K562 (cell line): Measurements from ENCODE around the gene CEL. TPM values are rescaled to one million over a fixed set of nuclear protein-coding genes. Genes with fewer than 3 reads are reported as not detected.

Experiments used
- ATAC-seq: fragments of 200-7000 bp; cut with Tn5 transposase; 3 replicates; pipeline ENCODE4 v1.9.1; 2020; ENCODE audit warnings: moderate library complexity
- BruUV-seq: library from RNA; stranded (reverse); fragments of 400-500 nt; replicated peaks from 2 replicates; lab custom pipeline; 2021; lab: Mats Ljungman, UMichigan
- CTCF ChIA-PET: fragments of 300-600 bp; formaldehyde crosslinking; extraction: SDS; loops from one replicate; lab custom pipeline; 2021; ENCODE audit warnings: low intra/inter-chr PET ratio; lab: Yijun Ruan, JAX
- POLR2A ChIA-PET: fragments of 300-600, 350-650 bp; sonication (Branson Sonifier 250); formaldehyde crosslinking; extraction: SDS; loops from one replicate; lab custom pipeline; 2021; ENCODE audit warnings: antibody characterized with exemption, inconsistent platforms; lab: Yijun Ruan, JAX
- DNase-seq, 4 experiments: peaks; one replicate each; pipeline versions ENCODE4 v3.0.0 to v3.0.0-alpha.2; 2011 to 2018; ENCODE audit warnings: low spot score in 3 of 4, mixed read lengths in 3 of 4; ENCODE audit errors: extremely low read depth in 1 of 4
- FAIRE-seq: peaks from 2 replicates; lab custom pipeline; 2011; peaks lifted over from hg19 to GRCh38; lab: Jason Lieb, UNC
- H2AFZ ChIP-seq: 2 replicates; pipeline ENCODE4 v1.6.0; 2011; ENCODE audit warnings: low read depth, low read length, control low read depth, inconsistent platforms
- H3K27ac ChIP-seq: fragments of 200-600 bp; 3 replicates; pipeline ENCODE4 v1.8.0; 2011; ENCODE audit warnings: low read depth, mild to moderate bottlenecking, control low read depth, inconsistent platforms, low read length, moderate library complexity, mixed read lengths; ENCODE audit errors: extremely low read depth
- H3K27me3 ChIP-seq, 2 experiments: fragments of 300-600 bp in 1 of 2; 2 replicates in 1 of 2; 3 replicates in 1 of 2; pipeline versions ENCODE4 v1.6.0 to v1.8.0; 2011; ENCODE audit warnings: inconsistent platforms in 2 of 2, low read length in 2 of 2, mild to moderate bottlenecking in 1 of 2, mixed read lengths in 1 of 2, moderate library complexity in 1 of 2; ENCODE audit not compliant: control insufficient read depth in 2 of 2, insufficient read depth in 2 of 2
- H3K36me3 ChIP-seq: fragments of 300-600 bp; 3 replicates; pipeline ENCODE4 v1.8.0; 2011; ENCODE audit warnings: mild to moderate bottlenecking, low read length, inconsistent platforms; ENCODE audit not compliant: control insufficient read depth, insufficient read depth
- H3K4me1 ChIP-seq, 2 experiments: fragments of 200-600 bp in 1 of 2; replicated peaks in 1 of 2; 2 replicates in 1 of 2; 3 replicates in 1 of 2; pipeline versions ENCODE4 v1.5.1 to v1.8.0; 2011; ENCODE audit warnings: inconsistent platforms in 2 of 2, low read length in 2 of 2, mild to moderate bottlenecking in 1 of 2, mixed read lengths in 1 of 2, moderate library complexity in 1 of 2; ENCODE audit not compliant: control insufficient read depth in 2 of 2, insufficient read depth in 2 of 2
- H3K4me2 ChIP-seq: 2 replicates; pipeline ENCODE4 v1.6.1; 2011; ENCODE audit warnings: low read length, control low read depth, inconsistent platforms, mixed read lengths; ENCODE audit not compliant: insufficient read depth
- H3K4me3 ChIP-seq: fragments of 200-600 bp; sonication (generic), shearing (Covaris generic); 2 replicates; pipeline ENCODE4 v1.5.1; 2016; ENCODE audit warnings: control low read depth, inconsistent platforms
- H3K79me2 ChIP-seq: fragments of 200-600 bp; 3 replicates; pipeline ENCODE4 v1.8.0; 2011; ENCODE audit warnings: low read length, inconsistent platforms; ENCODE audit not compliant: control insufficient read depth, insufficient read depth
- H3K9ac ChIP-seq, 2 experiments: 2 replicates each; pipeline versions ENCODE4 v1.6.0 to v1.6.1; 2011; ENCODE audit warnings: low read depth in 2 of 2, low read length in 2 of 2, control low read depth in 1 of 2, inconsistent platforms in 1 of 2, mild to moderate bottlenecking in 1 of 2, mixed read lengths in 1 of 2; ENCODE audit not compliant: insufficient read depth in 1 of 2
- H3K9me1 ChIP-seq: one replicate; pipeline ENCODE4 v1.6.0; 2011; ENCODE audit warnings: inconsistent platforms, mild to moderate bottlenecking, low read length, moderate library complexity; ENCODE audit not compliant: control insufficient read depth, insufficient read depth
- H3K9me3 ChIP-seq: replicated peaks from 2 replicates; pipeline ENCODE4 v1.5.1; 2011; ENCODE audit warnings: low read depth, low read length, inconsistent platforms; ENCODE audit not compliant: control insufficient read depth, insufficient read depth
- H4K20me1 ChIP-seq: replicated peaks from 2 replicates; pipeline ENCODE4 v1.6.1; 2011; ENCODE audit warnings: low read length, inconsistent platforms, mixed read lengths; ENCODE audit not compliant: control insufficient read depth, insufficient read depth
- BCL6 ChIP-seq: fragments of 250-450 bp; sonication (Bioruptor Pico); IDR thresholded peaks from 2 replicates; pipeline ENCODE4 v1.4.0; 2020
- CHAMP1 ChIP-seq: fragments of 450-650 bp; IDR thresholded peaks from 2 replicates; pipeline ENCODE4 v1.6.1; 2016; ENCODE audit warnings: mild to moderate bottlenecking
- GABPA ChIP-seq: fragments of 200-800 bp; sonication (Bioruptor generic); conservative IDR thresholded peaks from 2 replicates; pipeline ENCODE4 v1.6.1; 2016; ENCODE audit warnings: low read depth, missing genetic modification characterization, missing compliant biosample characterization
- JUND ChIP-seq, 2 experiments: IDR thresholded peaks; 2 replicates in 1 of 2; 3 replicates in 1 of 2; pipeline ENCODE4 v1.6.1; 2011; ENCODE audit warnings: borderline replicate concordance in 2 of 2, low read depth in 2 of 2, low read length in 2 of 2, improper control_type of control experiment in 1 of 2, missing biosample characterization in 1 of 2, missing genetic modification characterization in 1 of 2, missing genetic modification reagents in 1 of 2
- SMC3 ChIP-seq: conservative IDR thresholded peaks from 2 replicates; pipeline ENCODE4 v1.6.1; 2011; ENCODE audit warnings: low read depth, low read length, improper control_type of control experiment; ENCODE audit not compliant: insufficient read depth
- SP2 ChIP-seq: IDR thresholded peaks from 2 replicates; pipeline ENCODE4 v1.6.1; 2011; ENCODE audit warnings: mild to moderate bottlenecking, low read depth, low read length, moderate library complexity; ENCODE audit not compliant: poor library complexity, severe bottlenecking; ENCODE audit errors: extremely low read depth
- ZBTB2 ChIP-seq: fragments of 450-650 bp; IDR thresholded peaks from 2 replicates; pipeline ENCODE4 v1.6.1; 2016; ENCODE audit warnings: antibody characterized with exemption
- ZKSCAN1 ChIP-seq: fragments of 150-350 bp; IDR thresholded peaks from 2 replicates; pipeline ENCODE4 v1.6.1; 2016; ENCODE audit warnings: low read depth, low read length
- ZNF121 ChIP-seq: sonication (generic); formaldehyde crosslinking; conservative IDR thresholded peaks from 2 replicates; pipeline ENCODE4 v1.8.0; 2022; ENCODE audit warnings: missing genetic modification reagents
- ZNF384 ChIP-seq: IDR thresholded peaks from 2 replicates; pipeline ENCODE4 v1.6.1; 2012; ENCODE audit warnings: low read depth, low read length, improper control_type of control experiment
- ZNF586 ChIP-seq: fragments of 450-650 bp; formaldehyde crosslinking; conservative IDR thresholded peaks from 2 replicates; pipeline ENCODE4 v1.4.0; 2020; ENCODE audit warnings: mild to moderate bottlenecking, moderate library complexity
- ZNF644 ChIP-seq: fragments of 200-800 bp; sonication (Bioruptor generic); IDR thresholded peaks from 2 replicates; pipeline ENCODE4 v1.6.1; 2016; ENCODE audit warnings: low read depth, missing genetic modification characterization, missing compliant biosample characterization
- ZNF780A ChIP-seq: fragments of 250-450 bp; sonication (Bioruptor Pico); IDR thresholded peaks from 2 replicates; pipeline ENCODE4 v1.5.0; 2021; ENCODE audit warnings: mild to moderate bottlenecking
- ZSCAN32 ChIP-seq: fragments of 450-650 bp; formaldehyde crosslinking; IDR thresholded peaks from 2 replicates; pipeline ENCODE4 v1.4.0; 2020; ENCODE audit warnings: mild to moderate bottlenecking, moderate library complexity
- ZZZ3 ChIP-seq: fragments of 450-650 bp; IDR thresholded peaks from 2 replicates; pipeline ENCODE4 v1.6.1; 2016; ENCODE audit warnings: antibody characterized with exemption, mild to moderate bottlenecking, moderate library complexity
- WGBS: fragments of 100-300 bp; shearing (Covaris generic); methylation state at CpG from one replicate; pipeline ENCODE4 v1.1.6; 2016; ENCODE audit warnings: low coverage, mixed read lengths; ENCODE audit not compliant: insufficient coverage; ENCODE audit errors: missing lambda C conversion rate; 5-methylcytosine and 5-hydroxymethylcytosine counted together
- in situ Hi-C: fragments of 300-500 bp; cut with MboI; formaldehyde crosslinking; loops from 4 replicates; pipeline ENCODE4 v1.15.0; 2018; ENCODE audit warnings: inconsistent platforms, mixed read lengths
- intact Hi-C: fragments of 100-400 bp; cut with micrococcal nuclease; formaldehyde crosslinking; loops from 2 replicates; pipeline ENCODE4 v1.14.2; 2022
- polyA plus RNA-seq, 8 experiments: library from polyadenylated mRNA; depleted of rRNA in 4 of 8; stranded (reverse) in 5 of 8; unstranded in 3 of 8; fragments of >200 nt; fragmentation: Nextera tagmentation in 2 of 8; fragmentation: Illumina TruSeq in 1 of 8; extraction: Ambion mirVana in 2 of 8; extraction: Trizol in 1 of 8; gene quantifications; 2 replicates each; pipeline versions ENCODE4 v1.2.1 to v1.2.3, GENCODE V29; 2011 to 2014; ENCODE audit warnings: inconsistent platforms in 1 of 8, missing spikeins in 1 of 8
- total RNA-seq, 7 experiments: library from RNA; depleted of rRNA in 6 of 7; stranded (reverse); fragments of >200 nt in 6 of 7; fragmentation: Illumina TruSeq in 2 of 7; extraction: Trizol in 2 of 7; gene quantifications; 2 replicates each; pipeline versions ENCODE4 v1.2.1 to v1.2.3, GENCODE V29; 2011 to 2021; ENCODE audit warnings: low replicate concordance in 1 of 7

The CEL gene
- total and polyA plus RNA-seq, 9 of the 15 experiments (the other 6 are each of a cell fraction or from before 2014, with no cell fraction given): 0.09 to 3.0 (median 0.51) TPM; not detected in 2

GRCh38 chr9:133115604-133116345, 54.0 kb downstream of the CEL start (continued):
- no peak for TF ChIP-seq ZBTB2
- TF ChIP-seq SP2: no peak

- intact Hi-C loops (no loop called here), in situ Hi-C loops (no loop called here)
- 92% methylated on average over 19 of the region's 20 CpGs for WGBS
- H3K9me3 ChIP-seq: no peaks in the 10 kb centered on the region
- H3K9ac ChIP-seq: peak overlapping the region in 1 of 2 experiments; percentile 85; a peak in 2 of 4 replicates
- no peak for DNase-seq
- no TSS peak for BruUV-seq
- H3K4me2 ChIP-seq: no peak overlapping the region
- peaks cover 38 to 94% of the 10 kb centered on the region in 2 experiments for H3K4me1 ChIP-seq
- ATAC-seq: no peak
- POLR2A ChIA-PET: interaction anchor here (0.5 to 2.8 kb wide), 10 partner anchors 8 to 1233 kb away, joined by 3 to 12 read pairs (median 3); no protein-coding TSS in a partner anchor
- no peak overlapping the region for H3K4me3 ChIP-seq
- CTCF ChIA-PET: no interaction called here
- peaks cover 31% of the 10 kb centered on the region; the same call in 2 of the 3 replicates for H3K36me3 ChIP-seq
- H3K27me3 ChIP-seq: no peaks in the 10 kb centered on the region
- no peak overlapping the region for H2AFZ ChIP-seq
- no peaks in the 10 kb centered on the region for H3K9me1 ChIP-seq
- H3K27ac ChIP-seq: no peak overlapping the region; the same call in 2 of the 3 replicates
- no peak for FAIRE-seq
- peaks cover 20% of the 10 kb centered on the region for H4K20me1 ChIP-seq
- H3K79me2 ChIP-seq: peaks cover 93% of the 10 kb centered on the region
- no peak for TF ChIP-seq ZNF121 (CRISPR knock-in tag)
- no peak for TF ChIP-seq SMC3
- no peak for TF ChIP-seq JUND (IDR thresholded peaks at IDR 0.05; ENCODE audit: borderline replicate concordance, low read depth, low read length)
- no peak for TF ChIP-seq JUND (tag; IDR thresholded peaks at IDR 0.05; ENCODE audit: borderline replicate concordance, low read depth, low read length)
- TF ChIP-seq ZZZ3: no peak
- TF ChIP-seq BCL6: no peak
- TF ChIP-seq ZSCAN32 (CRISPR knock-in tag): no peak
- TF ChIP-seq ZNF384: no peak
- no peak for TF ChIP-seq ZNF780A (CRISPR knock-in tag)
- no peak for TF ChIP-seq CHAMP1
- no peak for TF ChIP-seq ZNF586 (CRISPR knock-in tag)
- no peak for TF ChIP-seq GABPA (tag)
- TF ChIP-seq ZNF644 (tag): no peak
- TF ChIP-seq ZKSCAN1: no peak
Measured at GRCh38 chr9:133116346-133117231, 54.8 kb downstream of the CEL start.
